ENCODE measurements around the gene PRR33.
A peak's percentile ranks its signal among the peaks of the same experiment; 100 is the strongest.

The PRR33 gene

DNA sequence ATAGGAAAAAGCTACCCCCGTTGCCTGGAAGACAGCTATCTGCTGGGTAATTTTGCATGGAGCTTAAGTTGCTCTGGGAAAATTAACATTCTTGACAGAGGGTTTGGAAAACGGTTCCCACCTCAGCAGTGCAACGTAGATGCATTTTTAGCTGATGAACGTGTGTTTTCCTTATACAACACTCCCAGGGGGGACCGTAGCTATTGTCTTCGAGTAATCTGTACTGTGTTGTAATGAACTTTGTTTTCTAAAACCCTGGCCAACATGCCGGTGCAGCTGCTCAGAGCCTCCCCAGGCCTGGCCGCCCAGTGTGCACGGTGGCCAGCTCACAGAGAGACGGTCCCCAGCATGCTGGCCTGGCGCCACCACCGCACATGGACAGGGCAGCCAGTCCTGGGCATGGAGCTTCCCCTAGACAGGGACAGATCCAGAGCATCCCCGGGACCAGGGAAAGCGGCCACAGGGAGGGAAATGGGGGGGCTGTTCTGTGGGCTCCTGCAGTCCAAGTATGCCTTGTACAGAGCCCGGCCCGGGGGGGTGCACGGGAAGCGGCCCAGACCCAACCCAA is 30.0 kb upstream of the PRR33 start:
- TF ChIP-seq, protein P1, sequence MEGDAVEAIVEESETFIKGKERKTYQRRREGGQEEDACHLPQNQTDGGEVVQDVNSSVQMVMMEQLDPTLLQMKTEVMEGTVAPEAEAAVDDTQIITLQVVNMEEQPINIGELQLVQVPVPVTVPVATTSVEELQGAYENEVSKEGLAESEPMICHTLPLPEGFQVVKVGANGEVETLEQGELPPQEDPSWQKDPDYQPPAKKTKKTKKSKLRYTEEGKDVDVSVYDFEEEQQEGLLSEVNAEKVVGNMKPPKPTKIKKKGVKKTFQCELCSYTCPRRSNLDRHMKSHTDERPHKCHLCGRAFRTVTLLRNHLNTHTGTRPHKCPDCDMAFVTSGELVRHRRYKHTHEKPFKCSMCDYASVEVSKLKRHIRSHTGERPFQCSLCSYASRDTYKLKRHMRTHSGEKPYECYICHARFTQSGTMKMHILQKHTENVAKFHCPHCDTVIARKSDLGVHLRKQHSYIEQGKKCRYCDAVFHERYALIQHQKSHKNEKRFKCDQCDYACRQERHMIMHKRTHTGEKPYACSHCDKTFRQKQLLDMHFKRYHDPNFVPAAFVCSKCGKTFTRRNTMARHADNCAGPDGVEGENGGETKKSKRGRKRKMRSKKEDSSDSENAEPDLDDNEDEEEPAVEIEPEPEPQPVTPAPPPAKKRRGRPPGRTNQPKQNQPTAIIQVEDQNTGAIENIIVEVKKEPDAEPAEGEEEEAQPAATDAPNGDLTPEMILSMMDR (IDR thresholded peaks at IDR 0.05; ENCODE audit: low read depth, low read length) = no peak
- no peak for DNase-seq (ENCODE audit: extremely low read depth, low read depth)

DNA sequence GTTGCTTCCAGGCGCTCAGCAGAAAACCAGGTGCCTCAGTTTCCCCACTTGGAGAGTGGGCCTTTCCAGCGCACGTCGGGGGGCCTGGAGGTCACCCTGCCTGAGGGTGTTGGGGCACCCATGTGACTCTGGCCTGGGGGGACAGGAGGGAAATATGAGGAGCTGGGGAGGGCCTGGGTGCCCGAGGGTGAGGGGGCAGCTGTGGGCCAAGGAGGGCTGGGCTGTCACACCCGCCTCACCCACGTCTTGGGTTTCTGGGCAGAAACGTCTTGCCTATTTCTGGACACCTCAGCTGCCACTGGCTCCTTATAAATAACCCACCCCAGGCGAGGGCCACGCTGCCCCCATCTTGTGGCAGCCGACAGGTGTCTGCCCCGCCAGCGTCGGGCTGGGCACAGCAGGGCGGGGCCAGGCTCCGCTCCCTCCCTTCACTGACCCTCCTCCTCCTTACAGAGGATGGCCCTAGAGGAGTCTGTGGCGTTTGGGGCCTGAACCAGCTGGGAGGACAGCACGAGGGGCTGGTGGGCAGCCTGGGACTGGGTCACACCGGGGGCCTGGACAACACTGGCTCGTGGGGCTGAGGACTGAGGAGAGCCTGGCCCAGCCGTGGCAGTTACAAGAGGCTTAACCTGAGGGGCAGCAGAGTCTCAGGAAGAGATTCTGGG is 29.3 kb upstream of the PRR33 start:
- TF ChIP-seq, protein P1 (IDR thresholded peaks at IDR 0.05; ENCODE audit: low read depth, low read length) = no peak
- no peak for DNase-seq (ENCODE audit: extremely low read depth, low read depth)

DNA sequence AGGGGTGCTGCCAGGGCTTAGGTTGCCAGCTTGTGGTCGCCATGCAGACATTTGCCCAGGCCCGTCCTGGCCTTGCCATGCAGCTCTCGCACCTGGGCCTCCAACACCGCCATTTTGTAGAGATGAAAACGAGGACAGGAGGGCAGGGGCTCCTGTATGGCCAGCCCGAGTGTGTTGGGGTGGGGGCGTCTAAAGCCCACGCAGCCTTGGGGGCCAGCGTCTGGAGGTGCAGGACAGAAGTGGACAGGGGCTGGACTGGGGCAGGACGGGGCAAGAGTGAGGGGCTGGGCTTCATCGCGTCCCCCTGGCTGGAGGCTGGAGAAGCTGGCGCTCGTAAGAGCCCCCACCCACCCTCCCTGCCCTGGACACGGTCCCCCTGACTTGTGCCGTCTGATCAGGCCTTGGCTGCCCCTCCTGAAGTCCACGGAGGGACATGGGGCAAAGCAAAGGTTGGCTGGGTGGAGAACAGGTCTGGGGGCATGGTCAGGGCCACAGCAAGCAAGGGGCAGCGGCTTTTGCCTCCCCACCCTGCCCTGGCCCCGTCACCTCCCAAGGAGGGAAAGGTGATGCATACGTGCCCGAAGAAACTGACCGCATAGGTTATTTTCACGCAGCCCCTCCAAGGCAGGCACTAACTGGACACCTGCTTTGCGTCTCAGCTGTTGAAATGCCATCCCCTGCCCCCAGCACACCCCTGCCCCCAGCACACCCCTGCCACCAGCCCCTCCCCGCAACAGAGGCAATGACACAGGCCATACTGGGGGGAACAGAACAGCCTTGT is 28.6 kb upstream of the PRR33 start:
- TF ChIP-seq, protein P1 (IDR thresholded peaks at IDR 0.05; ENCODE audit: low read depth, low read length) = no peak
- no peak for DNase-seq (ENCODE audit: extremely low read depth, low read depth)

DNA sequence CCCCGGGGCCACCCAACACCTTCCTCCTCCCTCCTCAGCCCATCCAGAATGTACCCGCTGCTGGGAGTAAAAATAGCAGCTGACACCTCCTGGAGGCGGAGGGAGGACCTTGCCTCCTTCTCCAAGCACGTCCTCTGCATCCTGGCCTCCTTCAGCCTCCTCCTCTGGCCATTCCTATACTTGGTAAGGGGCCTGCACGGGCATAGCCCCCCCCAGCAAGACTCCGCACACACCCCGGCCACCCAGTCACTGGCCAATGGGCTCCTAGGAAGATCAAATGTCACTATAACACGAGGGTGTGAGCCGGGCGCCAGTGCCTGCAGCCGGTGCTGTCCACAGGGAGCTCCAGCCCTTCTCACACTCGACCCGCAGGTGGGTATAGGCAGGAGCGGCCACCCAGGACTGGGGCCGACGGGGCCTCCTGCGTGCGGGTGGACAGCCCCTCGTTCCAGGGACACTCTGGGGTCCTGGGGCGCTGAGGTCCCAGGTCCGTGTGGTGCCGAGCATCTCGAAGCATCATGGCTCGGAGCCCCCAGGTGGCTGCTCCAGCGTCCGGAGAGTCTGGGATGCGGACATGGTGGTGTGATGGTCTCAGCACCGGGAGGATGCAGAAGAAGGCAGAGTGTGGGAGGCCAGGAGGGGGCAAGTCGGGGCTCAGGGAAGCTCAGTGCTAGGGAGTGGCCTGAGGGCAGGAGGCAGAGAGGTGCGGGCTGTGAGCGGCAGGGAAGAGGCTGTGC is 27.9 kb upstream of the PRR33 start, which contains the start of gene TNNT3:
TNNT3 (plus strand) TSS at position 313 of the 737 bp plus-strand sequence. CDS start 3,172 bp downstream, outside the sequence.
- no peak for DNase-seq (ENCODE audit: extremely low read depth, low read depth)
- TF ChIP-seq, protein P1 (IDR thresholded peaks at IDR 0.05; ENCODE audit: low read depth, low read length) = no peak

DNA sequence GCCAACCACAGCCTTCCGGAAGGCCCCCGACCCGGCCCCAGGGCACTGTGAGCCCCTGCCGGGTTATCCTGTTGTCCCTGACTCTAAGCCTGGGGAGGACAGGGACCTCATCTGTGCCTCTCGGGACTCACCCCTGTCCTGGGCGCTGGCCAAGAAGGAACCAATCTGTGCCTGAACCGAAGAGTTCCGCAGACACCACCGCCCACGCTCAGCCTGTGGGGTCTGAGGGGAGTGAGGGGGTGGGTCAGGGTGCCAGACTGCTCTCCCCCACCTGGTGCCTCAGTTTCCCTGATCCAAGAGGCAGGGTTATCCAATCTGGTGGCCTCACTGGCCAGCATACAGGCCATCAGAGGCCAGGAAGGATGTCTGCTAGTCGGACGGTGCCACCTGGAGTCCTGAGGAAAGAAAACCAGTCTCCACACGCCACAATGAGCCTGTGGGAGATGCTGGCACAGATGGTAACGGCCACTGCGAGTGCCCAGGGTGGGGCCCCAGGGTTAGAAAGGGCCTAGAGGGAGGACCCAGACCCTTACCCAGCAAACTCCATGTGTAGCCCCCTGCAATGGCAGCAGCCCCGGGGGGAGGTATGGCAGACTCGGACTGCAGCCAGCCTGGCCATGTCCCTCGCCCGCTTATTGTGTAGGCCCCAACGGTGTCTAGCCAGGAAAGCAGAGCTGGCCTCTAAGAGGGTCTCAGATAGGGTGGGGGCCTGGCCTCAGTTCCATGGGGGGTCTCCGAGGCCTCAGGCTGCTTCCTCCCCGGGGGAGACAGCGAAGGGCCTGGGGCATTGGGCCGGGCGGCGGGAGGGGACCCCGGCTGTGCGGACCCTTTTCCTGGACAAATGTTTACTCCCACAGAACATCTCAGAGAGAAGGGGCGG is 27.0 kb upstream of the PRR33 start:
- TF ChIP-seq, protein P1 (IDR thresholded peaks at IDR 0.05; ENCODE audit: low read depth, low read length) = no peak
- DNase-seq (ENCODE audit: extremely low read depth, low read depth) = no peak

DNA sequence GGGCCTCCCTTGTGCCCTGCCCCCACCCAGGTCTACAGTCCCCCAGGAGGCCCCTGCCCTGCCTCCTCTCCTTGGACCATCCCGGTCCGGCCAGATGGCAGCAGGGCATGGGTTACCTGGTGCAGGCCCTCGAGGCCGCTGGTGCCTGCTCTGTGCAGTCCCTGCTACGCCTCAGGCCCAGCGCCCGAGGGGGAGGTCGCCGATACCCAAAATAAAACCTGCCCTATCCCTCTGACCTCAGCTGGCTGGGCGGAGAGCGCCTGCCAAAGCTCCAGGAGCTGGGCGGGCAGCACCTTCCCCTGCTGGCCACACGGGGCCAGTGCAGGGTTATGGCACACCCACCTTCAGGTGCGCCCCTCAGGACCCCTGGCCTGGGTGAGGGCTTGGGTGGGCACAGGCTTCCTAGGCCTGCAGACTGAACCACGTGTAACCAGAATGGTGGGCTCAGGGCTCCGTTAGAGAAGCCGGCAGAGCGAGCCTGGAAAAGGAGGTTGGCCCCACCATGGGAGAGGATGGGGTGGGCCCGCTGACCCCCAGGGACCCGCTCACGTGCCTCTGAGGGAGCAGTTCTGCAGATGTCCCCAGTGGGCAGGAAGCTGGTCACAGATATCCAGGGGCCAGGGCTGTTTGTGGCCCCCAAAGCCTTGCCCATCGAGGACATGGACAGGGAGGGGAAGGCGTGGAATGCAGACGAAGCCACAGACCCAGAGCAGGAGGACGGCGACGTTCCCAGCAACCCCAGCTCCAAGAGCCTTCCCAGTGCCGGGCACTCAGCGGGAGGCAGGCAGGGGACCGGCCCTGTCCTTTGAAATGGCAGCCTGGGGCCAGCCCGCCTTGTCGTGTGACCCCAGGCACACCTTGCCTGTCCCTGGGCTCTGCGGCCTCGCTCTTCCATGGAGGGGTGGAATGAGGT is 26.1 kb upstream of the PRR33 start:
- TF ChIP-seq, protein P1 (IDR thresholded peaks at IDR 0.05; ENCODE audit: low read depth, low read length) = peak; percentile 28
- no peak for DNase-seq (ENCODE audit: extremely low read depth, low read depth)

Data from AG09319 (cell line).